OCI-LY3 (cell line): Measurements from ENCODE around the gene DDX4.
"Not testable (repeated sequence)": the region's sequence is repeated elsewhere in the genome, so short reads cannot be mapped to it uniquely, and the experiment has no call there.

Experiments
- H2AFZ ChIP-seq: fragments of 200-600, 300-600 bp; shearing (Covaris generic); 2 replicates; pipeline ENCODE4 v1.6.0; 2014; ENCODE audit warnings: antibody characterized with exemption, low read depth, low read length
- H3K27ac ChIP-seq: fragments of 200-600, 300-600 bp; sonication (generic); 2 replicates; pipeline ENCODE4 v1.5.1; 2014; ENCODE audit warnings: mild to moderate bottlenecking, low read length, moderate library complexity, mixed read lengths
- H3K27me3 ChIP-seq: fragments of 200-600, 300-600 bp; sonication (generic); 2 replicates; pipeline ENCODE4 v1.6.1; 2014; ENCODE audit warnings: low read depth, low read length, mixed read lengths
- H3K36me3 ChIP-seq: fragments of 200-600, 300-600 bp; sonication (generic); replicated peaks from 2 replicates; pipeline ENCODE3; 2014; ENCODE audit warnings: low read depth, low read length, mixed read lengths
- H3K4me1 ChIP-seq: fragments of 300-600, 200-600 bp; sonication (generic); 2 replicates; pipeline ENCODE4 v1.6.1; 2014; ENCODE audit warnings: low read length, mixed read lengths
- H3K4me2 ChIP-seq: fragments of 200-600, 300-600 bp; sonication (generic); 2 replicates; pipeline ENCODE4 v1.6.1; 2014; ENCODE audit warnings: low read length, mixed read lengths
- H3K4me3 ChIP-seq: fragments of 300-600, 200-600 bp; sonication (generic); 2 replicates; pipeline ENCODE4 v1.5.1; 2014; ENCODE audit warnings: antibody characterized with exemption, mild to moderate bottlenecking, low read length, moderate library complexity
- H3K79me2 ChIP-seq: fragments of 300-600, 200-600 bp; shearing (Covaris generic); 2 replicates; pipeline ENCODE4 v1.6.1; 2014; ENCODE audit warnings: mild to moderate bottlenecking, low read length, mixed read lengths
- H3K9ac ChIP-seq: fragments of 300-600, 200-600 bp; shearing (Covaris generic); 2 replicates; pipeline ENCODE4 v1.6.0; 2014; ENCODE audit warnings: mild to moderate bottlenecking, low read length, moderate library complexity
- H3K9me3 ChIP-seq: fragments of 200-600, 300-600 bp; shearing (Covaris generic); 2 replicates; pipeline ENCODE4 v1.6.1; 2014; ENCODE audit warnings: low read length, mixed read lengths; ENCODE audit not compliant: insufficient read depth
- H4K20me1 ChIP-seq: fragments of 200-600, 300-600 bp; sonication (generic); 2 replicates; pipeline ENCODE4 v1.6.1; 2016; ENCODE audit warnings: low read length, mixed read lengths; ENCODE audit not compliant: insufficient read depth
- EZH2phosphoT487 ChIP-seq: fragments of 200-600 bp; shearing (Covaris generic); IDR thresholded peaks from 2 replicates; pipeline ENCODE4 v1.6.1; 2018; ENCODE audit warnings: antibody characterized with exemption, mixed run types, low read depth
- TF ChIP-seq, protein P1 (sequence below): fragments of 200-600, 300-600 bp; sonication (generic); IDR thresholded peaks from 2 replicates; pipeline ENCODE4 v1.5.1; 2014; ENCODE audit warnings: antibody characterized with exemption, low read length, low read depth

The DDX4 gene

DNA sequence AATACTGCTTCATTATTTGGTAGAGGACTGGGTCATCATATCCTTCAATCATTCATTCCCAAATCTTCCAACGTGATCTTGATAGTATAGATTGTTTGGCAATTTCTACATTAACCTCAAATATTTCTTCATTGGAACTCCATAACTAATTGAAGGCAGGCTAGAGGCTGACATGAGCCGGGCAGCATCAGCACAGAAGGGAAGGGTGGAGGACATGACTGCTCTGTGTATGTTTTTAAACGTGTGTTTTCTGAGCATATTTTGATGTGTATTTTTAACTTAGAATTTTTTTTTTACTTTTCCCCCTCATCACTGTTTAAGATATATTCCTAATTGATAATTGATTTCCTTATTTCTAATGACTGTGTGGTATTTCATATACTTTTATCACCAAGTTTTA is 12.6 kb downstream of the DDX4 start:
- H3K4me3 ChIP-seq, result no peak overlapping the region
- no peak overlapping the region for H3K27ac ChIP-seq
- TF ChIP-seq, protein P1, sequence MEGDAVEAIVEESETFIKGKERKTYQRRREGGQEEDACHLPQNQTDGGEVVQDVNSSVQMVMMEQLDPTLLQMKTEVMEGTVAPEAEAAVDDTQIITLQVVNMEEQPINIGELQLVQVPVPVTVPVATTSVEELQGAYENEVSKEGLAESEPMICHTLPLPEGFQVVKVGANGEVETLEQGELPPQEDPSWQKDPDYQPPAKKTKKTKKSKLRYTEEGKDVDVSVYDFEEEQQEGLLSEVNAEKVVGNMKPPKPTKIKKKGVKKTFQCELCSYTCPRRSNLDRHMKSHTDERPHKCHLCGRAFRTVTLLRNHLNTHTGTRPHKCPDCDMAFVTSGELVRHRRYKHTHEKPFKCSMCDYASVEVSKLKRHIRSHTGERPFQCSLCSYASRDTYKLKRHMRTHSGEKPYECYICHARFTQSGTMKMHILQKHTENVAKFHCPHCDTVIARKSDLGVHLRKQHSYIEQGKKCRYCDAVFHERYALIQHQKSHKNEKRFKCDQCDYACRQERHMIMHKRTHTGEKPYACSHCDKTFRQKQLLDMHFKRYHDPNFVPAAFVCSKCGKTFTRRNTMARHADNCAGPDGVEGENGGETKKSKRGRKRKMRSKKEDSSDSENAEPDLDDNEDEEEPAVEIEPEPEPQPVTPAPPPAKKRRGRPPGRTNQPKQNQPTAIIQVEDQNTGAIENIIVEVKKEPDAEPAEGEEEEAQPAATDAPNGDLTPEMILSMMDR, result no peak
- no peak for TF ChIP-seq EZH2phosphoT487
- no peak overlapping the region for H2AFZ ChIP-seq
- H4K20me1 ChIP-seq, result no peaks in the 10 kb centered on the region
- no peak overlapping the region for H3K9ac ChIP-seq
- no peaks in the 10 kb centered on the region for H3K36me3 ChIP-seq
- H3K79me2 ChIP-seq, result no peaks in the 10 kb centered on the region
- no peaks in the 10 kb centered on the region for H3K27me3 ChIP-seq
- no peaks in the 10 kb centered on the region for H3K4me1 ChIP-seq
- H3K4me2 ChIP-seq, result no peak overlapping the region
- H3K9me3 ChIP-seq, result no peaks in the 10 kb centered on the region

DNA sequence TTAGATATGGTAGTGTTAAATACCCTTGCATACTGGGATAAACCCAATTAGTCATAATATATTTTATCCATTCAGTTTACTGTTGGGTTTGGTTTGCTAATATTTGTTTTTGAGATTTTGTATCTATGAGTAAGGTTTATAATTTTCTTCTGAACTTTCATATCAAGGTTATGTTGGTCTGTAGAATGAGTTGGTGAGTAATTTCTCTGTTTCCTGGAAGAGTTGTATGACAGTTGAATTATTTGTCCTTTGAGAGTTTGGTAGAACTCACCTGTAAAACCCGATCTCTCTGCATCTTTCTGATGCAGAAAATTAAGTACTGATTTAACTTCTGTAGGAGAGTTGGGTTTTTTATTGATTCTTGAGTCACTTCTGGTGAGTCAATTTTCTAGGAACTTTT is 20.4 kb downstream of the DDX4 start:
- no peaks in the 10 kb centered on the region for H3K36me3 ChIP-seq
- no peak overlapping the region for H3K9ac ChIP-seq
- no peaks in the 10 kb centered on the region for H3K9me3 ChIP-seq
- H3K79me2 ChIP-seq, result no peaks in the 10 kb centered on the region
- no peak overlapping the region for H3K4me3 ChIP-seq
- H3K27ac ChIP-seq, result no peak overlapping the region
- H4K20me1 ChIP-seq, result no peaks in the 10 kb centered on the region
- H3K27me3 ChIP-seq, result no peaks in the 10 kb centered on the region
- no peak overlapping the region for H2AFZ ChIP-seq
- H3K4me2 ChIP-seq, result no peak overlapping the region
- TF ChIP-seq, protein P1, result no peak
- no peak for TF ChIP-seq EZH2phosphoT487
- peaks cover 11% of the 10 kb centered on the region for H3K4me1 ChIP-seq

DNA sequence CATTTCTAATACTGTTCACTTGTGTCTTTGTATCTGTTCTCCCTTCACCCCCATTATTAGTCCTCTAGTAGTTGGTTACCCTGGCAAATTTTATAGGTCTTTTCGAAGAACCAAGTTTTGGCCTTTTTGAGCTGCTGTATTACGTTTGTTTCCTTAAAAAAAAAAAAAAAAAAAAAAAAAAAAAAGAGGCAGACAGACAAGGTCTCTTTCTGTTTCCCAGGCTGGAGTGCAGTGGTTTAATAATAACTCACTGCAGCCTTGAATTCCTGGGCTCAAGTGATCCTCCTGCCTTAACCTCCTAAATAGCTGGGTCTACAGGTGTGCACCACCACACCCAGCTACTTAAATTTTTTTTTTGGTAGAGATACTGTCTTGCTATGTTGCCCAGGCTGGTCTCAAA is 20.9 kb downstream of the DDX4 start:
- no peak overlapping the region for H3K4me2 ChIP-seq
- no peak overlapping the region for H3K27ac ChIP-seq
- no peaks in the 10 kb centered on the region for H3K36me3 ChIP-seq
- no peaks in the 10 kb centered on the region for H3K27me3 ChIP-seq
- no peak overlapping the region for H3K4me3 ChIP-seq
- TF ChIP-seq EZH2phosphoT487, result no peak
- TF ChIP-seq, protein P1, result no peak
- H3K9me3 ChIP-seq, result no peaks in the 10 kb centered on the region
- peaks cover 11% of the 10 kb centered on the region for H3K4me1 ChIP-seq
- H3K9ac ChIP-seq, result no peak overlapping the region
- no peak overlapping the region for H2AFZ ChIP-seq
- H3K79me2 ChIP-seq, result no peaks in the 10 kb centered on the region
- H4K20me1 ChIP-seq, result no peaks in the 10 kb centered on the region

DNA sequence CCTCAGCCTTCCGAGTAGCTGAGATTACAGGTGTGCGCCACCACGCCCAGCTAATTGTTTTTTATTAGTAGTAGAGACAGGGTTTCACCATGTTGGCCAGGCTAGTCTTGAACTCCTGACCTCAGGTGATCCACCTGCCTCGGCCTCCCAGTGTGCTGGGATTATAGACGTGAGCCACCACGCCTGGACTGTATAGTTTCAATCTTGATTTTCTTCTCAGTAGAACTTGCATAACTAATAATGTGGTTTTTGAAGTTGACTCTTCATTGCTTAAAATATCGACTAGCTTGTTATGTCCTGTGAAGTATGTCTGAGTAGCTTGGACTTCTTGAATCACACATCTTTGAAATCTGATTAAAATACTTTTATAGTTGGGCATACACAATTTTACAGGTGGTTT is 23.9 kb downstream of the DDX4 start:
- H3K79me2 ChIP-seq, H3K27ac ChIP-seq, H4K20me1 ChIP-seq, H3K4me3 ChIP-seq, H2AFZ ChIP-seq, H3K9me3 ChIP-seq, H3K36me3 ChIP-seq, H3K9ac ChIP-seq, H3K27me3 ChIP-seq: not testable (repeated sequence)
- Histone ChIP-seq H3K4me1 (peaks cover 11% of the 10 kb centered on the region), H3K4me2 (peak overlapping the region; percentile 12; the same call in 1 of the 2 replicates)

DNA sequence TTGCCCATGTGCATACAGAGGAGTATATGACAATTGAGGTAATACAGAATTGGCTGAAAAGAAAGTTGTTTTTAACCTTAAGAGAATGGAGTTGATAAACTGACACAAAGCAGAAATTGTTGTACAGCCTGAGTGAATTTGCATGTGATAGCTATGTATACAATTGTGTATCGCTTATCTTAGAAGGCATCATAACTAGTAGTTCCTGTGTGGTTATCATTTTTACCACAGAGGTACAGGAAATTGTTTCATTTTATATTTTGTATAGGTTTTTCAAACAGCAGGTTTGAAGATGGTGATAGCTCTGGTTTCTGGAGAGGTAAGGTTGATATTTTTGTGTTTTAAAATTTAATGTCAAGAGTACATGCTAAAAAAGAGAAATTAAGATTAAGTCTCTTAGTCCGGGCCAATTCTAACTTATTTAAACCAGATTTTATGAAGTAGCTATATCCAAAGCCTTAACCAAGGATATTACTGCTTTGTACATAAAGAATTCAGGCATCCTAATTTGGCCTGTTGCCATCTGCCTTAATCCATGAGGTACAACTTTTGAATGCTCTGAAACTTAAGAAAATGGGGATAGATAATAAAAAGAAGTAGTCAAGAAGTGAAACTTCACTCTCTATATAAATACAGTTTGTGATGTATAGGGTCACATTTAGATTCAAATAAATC is 26.0 kb downstream of the DDX4 start:
- Histone ChIP-seq H3K9ac (no peak overlapping the region), H3K9me3 (no peaks in the 10 kb centered on the region), H3K36me3 (no peaks in the 10 kb centered on the region), H3K4me1 (peaks cover 11% of the 10 kb centered on the region), H4K20me1 (no peaks in the 10 kb centered on the region), H3K27me3 (no peaks in the 10 kb centered on the region), H3K79me2 (no peaks in the 10 kb centered on the region), H2AFZ (no peak overlapping the region), H3K4me2 (no peak overlapping the region), H3K27ac (no peak overlapping the region), H3K4me3 (no peak overlapping the region)
- no peak for TF ChIP-seq EZH2phosphoT487
- TF ChIP-seq, protein P1, result no peak
